GM18951 (cell line): Measurements from ENCODE around the gene EPN1.
"Not testable (repeated sequence)": the region's sequence is repeated elsewhere in the genome, so short reads cannot be mapped to it uniquely, and the experiment has no call there.

ENCODE experiments used
- POLR2A ChIP-seq: IDR thresholded peaks from 4 replicates; pipeline ENCODE4 v1.6.1; 2011; ENCODE audit warnings: mild to moderate bottlenecking; ENCODE audit not compliant: insufficient read length, insufficient read depth; ENCODE audit errors: extremely low read depth
- in situ Hi-C: fragments of 300-500 bp; cut with MboI; formaldehyde crosslinking; loops from one replicate; pipeline ENCODE4 v1.12.0; 2022; ENCODE audit warnings: low sequenced_read_pairs, mixed read lengths, inconsistent platforms; ENCODE audit not compliant: unreplicated experiment

EPN1 gene

DNA sequence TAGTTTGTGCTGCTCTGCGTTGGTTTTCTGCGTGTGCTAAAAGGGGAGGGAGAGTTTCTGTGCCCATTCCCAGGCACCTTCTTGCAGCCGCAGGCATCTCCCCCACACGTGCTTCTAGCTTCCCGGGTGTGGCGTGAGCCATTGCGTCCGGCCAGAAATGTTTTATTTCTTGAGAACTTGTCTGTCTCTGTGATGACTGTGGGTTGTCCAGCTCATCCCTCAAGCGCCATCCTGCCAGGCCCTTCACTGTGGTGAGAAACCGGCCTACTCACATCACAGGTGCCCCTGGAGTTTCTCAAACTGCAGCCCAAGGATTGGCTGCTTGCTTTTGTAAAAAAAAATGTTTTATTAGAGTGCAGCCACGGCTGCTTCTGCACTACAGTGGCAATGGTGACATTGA, 24.2 kb downstream of the EPN1 start:
- in situ Hi-C loops, result no loop called here
- no peak for TF ChIP-seq POLR2A

- no peak for TF ChIP-seq POLR2A
- in situ Hi-C loops, result no loop called here
These were observed 25.8 kb downstream of the EPN1 start for GRCh38 chr19:55700813-55701212.

DNA sequence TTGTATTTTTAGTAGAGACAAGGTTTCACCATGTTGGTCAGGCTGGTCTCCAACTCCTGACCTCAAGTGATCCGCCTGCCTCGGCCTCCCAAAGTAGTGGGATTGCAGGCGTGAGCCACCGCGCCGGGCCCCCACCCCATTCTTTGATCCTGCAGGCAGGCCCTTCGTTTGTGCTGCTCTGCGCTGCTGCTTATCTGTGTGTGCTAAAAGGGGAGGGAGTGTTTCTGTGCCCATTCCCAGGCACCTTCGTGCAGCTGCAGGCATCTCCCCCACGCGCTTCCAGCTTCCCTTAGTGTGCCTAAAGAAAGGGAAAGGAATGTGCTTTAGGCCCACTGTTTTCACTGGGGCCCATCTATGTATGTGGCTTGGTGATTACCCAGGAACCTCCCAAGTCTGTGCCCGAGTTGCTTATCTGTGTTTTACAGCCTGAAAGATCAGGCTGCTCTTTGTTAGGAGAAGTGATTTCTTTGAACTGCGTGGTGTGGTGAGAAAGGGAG, 27.2 kb downstream of the EPN1 start:
- no peak for TF ChIP-seq POLR2A
- in situ Hi-C loops, result no loop called here

DNA sequence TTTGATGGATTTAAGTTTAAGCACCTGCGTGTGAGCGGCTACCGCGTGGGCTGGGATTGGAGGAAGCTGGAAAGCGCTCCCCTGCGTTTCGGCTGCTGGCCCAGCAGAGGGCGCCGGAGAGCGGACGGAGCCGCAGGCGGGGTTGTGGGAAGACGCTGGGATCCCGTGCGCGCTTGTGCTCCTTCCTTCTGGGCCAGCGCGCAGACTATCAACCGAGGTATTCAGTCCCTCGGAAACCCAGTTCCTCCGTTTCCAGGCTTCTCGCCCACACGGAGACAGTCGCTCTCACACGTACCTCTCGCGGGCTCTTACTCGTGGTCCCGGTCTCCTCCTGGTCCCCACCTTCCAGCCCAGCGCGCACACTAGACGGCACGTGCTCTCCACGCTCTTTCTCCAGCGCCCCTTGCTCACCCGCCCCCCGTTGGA, 28.8 kb downstream of the EPN1 start:
- peak; percentile 17 for TF ChIP-seq POLR2A
- in situ Hi-C loops, result no loop called here

DNA sequence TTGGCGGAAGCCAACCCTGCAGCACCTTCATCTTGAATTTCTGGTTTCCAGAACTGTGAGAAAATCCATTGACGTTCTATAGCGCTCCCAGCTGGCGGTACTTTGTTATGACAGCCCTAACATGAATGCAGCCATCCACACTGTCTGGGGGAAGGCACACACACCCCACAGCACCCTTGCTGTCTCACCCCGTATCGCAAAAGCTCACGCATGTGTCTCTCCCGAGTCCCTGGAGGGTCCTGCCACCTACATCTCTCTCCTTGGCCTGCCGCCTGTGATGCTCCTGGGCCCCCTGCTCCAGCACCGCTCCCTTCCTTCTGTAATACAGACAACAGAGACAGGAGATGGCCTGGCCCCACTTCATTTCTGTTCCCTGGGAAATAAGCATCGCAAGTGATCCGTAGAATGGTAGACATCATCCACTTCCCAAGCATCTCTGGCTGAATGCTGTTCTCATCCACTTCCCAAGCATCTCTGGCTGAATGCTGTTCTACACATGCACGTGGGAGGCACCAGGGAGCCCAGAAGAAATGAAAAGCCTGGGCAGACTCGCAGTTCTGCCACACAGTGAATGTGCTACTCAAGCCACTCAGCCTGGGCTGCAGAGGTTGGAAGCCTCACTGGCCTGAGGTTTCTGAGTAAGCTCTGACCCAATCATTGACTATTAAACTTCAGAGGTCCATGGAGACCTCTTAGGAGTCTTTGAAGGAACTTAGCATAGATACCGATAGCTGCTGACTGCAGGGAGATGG, 29.6 kb downstream of the EPN1 start:
- in situ Hi-C loops, result no loop called here
- no peak for TF ChIP-seq POLR2A

- TF ChIP-seq POLR2A, result no peak
- in situ Hi-C loops, result no loop called here
These were observed 30.9 kb downstream of the EPN1 start for GRCh38 chr19:55705972-55706371.

- TF ChIP-seq POLR2A, result no peak
- in situ Hi-C loops, result no loop called here
These were observed 36.7 kb downstream of the EPN1 start for GRCh38 chr19:55711719-55712118.

DNA sequence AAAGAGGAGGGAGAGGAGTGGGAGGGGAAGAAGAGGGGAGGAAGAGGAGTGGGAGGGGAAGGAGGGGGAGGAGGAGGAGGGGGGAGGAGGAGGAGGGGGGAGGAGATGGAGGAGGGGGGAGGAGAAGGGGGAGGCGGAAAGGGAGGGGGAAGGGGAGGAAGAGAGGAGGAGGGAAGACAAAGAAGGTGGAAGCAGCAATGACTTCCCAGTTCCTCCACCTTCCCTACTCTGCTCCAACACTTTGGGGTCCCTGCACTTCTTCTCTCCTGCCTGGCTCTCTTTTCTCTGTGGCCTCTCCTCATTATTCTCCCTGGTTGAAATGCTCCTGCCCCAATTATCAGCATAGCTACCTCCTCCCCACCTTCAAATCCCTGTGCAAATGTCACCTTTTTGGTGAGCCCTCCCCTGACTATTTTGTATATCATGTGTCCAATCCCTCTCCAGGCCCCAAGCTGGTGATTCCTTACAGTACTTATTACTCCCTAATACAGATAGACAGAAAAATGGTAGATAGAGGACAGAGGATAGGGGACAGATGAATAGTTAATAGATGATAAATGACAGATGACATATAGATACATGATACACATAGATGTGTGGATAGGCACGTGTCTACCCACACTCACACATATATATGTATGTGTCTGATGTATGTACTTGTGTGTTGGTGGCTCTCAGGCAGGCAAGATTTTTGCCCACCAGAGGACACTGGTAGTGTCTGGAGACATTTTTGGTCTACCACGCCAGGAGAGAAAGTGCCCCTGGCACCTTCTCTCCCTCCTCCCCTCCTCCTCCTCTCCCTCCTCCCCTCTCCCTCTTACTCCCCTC, 38.0 kb downstream of the EPN1 start:
- in situ Hi-C loops, result no loop called here
- TF ChIP-seq POLR2A, result no peak

- in situ Hi-C loops, result no loop called here
- TF ChIP-seq POLR2A, result no peak
These were observed 41.5 kb downstream of the EPN1 start for GRCh38 chr19:55716531-55716930.

- no peak for TF ChIP-seq POLR2A
- in situ Hi-C loops, result no loop called here
These were observed 42.2 kb downstream of the EPN1 start for GRCh38 chr19:55717251-55717650.

- in situ Hi-C loops, result not testable (repeated sequence)
These were observed 43.1 kb downstream of the EPN1 start for GRCh38 chr19:55717879-55718711.

- in situ Hi-C loops, result no loop called here
- no peak for TF ChIP-seq POLR2A
These were observed 45.3 kb downstream of the EPN1 start for GRCh38 chr19:55720214-55720746.

DNA sequence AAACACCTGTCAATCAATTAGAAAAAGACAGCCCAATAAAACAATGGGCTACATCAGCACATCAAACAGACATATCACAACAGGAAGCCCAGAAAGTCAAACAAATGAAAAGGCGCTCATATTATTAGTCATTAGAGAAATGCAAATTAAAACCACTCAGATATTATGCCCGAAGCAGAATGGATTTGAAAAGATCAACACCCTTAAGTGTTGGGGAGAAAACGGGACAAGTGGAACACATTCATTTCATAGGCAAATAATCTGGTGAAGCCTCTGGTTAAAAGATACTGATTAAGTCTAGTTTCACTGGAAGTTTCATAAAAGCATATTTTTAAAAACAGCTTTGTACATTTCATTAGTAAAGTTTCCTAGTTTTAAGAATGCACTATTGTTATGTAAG, 45.8 kb downstream of the EPN1 start:
- in situ Hi-C loops, result no loop called here
- TF ChIP-seq POLR2A, result no peak
